Panc1 (cell line): Measurements from ENCODE around the gene ATP5ME. TPM values are rescaled to one million over a fixed set of nuclear protein-coding genes. Genes with fewer than 3 reads are reported as not detected.

Source experiments
- ATAC-seq: fragments of 200-7000 bp; cut with Tn5 transposase; 2 replicates; pipeline ENCODE4 v1.9.1; 2020; ENCODE audit warnings: mild to moderate bottlenecking, moderate library complexity
- BruUV-seq: library from RNA; stranded (reverse); fragments of 400-500 nt; replicated peaks from 2 replicates; lab custom pipeline; 2021; lab: Mats Ljungman, UMichigan
- CTCF ChIA-PET: fragments of 300-600 bp; sonication (Branson Sonifier 250); formaldehyde crosslinking; loops from one replicate; lab custom pipeline; 2022; ENCODE audit warnings: antibody characterized with exemption; lab: Charles Lee
- POLR2A ChIA-PET: fragments of 300-600 bp; sonication (Branson Sonifier 250); formaldehyde crosslinking; loops from one replicate; lab custom pipeline; 2022; ENCODE audit warnings: antibody characterized with exemption; lab: Charles Lee
- DNase-seq: peaks from one replicate; pipeline ENCODE4 v3.0.0-alpha.2; 2010; ENCODE audit warnings: low read depth, low spot score
- H3K27ac ChIP-seq: 2 replicates; pipeline ENCODE4 v1.5.1; 2011; ENCODE audit warnings: mild to moderate bottlenecking, low read length, inconsistent platforms
- H3K27me3 ChIP-seq: fragments of 200-500 bp; sonication (Bioruptor generic); 2 replicates; pipeline ENCODE4 v1.6.0; 2014; ENCODE audit warnings: low read length, inconsistent platforms; ENCODE audit not compliant: control insufficient read depth, insufficient read depth
- H3K36me3 ChIP-seq: fragments of 200-500 bp; sonication (Bioruptor generic); 2 replicates; pipeline ENCODE4 v1.5.1; 2014; ENCODE audit warnings: inconsistent platforms, mild to moderate bottlenecking, low read length, moderate library complexity; ENCODE audit not compliant: control insufficient read depth, insufficient read depth
- H3K4me1 ChIP-seq: 2 replicates; pipeline ENCODE4 v1.5.1; 2011; ENCODE audit warnings: inconsistent platforms, mild to moderate bottlenecking, low read length, moderate library complexity; ENCODE audit not compliant: control insufficient read depth, insufficient read depth
- H3K4me3 ChIP-seq, 2 experiments: 2 replicates each; pipeline ENCODE4 v1.5.1; 2011 to 2012; ENCODE audit warnings: low read depth in 2 of 2, low read length in 2 of 2, mild to moderate bottlenecking in 2 of 2, inconsistent platforms in 1 of 2, moderate library complexity in 1 of 2
- H3K9me3 ChIP-seq: fragments of 200-500 bp; sonication (Bioruptor generic); 2 replicates; pipeline ENCODE4 v1.5.1; 2014; ENCODE audit warnings: low read depth, mild to moderate bottlenecking, inconsistent platforms, low read length, moderate library complexity; ENCODE audit not compliant: control insufficient read depth, insufficient read depth
- CTCF ChIP-seq: fragments of 450-650 bp; IDR thresholded peaks from 2 replicates; pipeline ENCODE4 v1.5.1; 2017; ENCODE audit warnings: mild to moderate bottlenecking
- POLR2AphosphoS5 ChIP-seq: IDR thresholded peaks from 2 replicates; pipeline ENCODE4 v1.6.1; 2012; ENCODE audit warnings: mild to moderate bottlenecking, low read depth, low read length, moderate library complexity
- REST ChIP-seq, 2 experiments: IDR thresholded peaks; 2 replicates each; pipeline ENCODE4 v1.6.1; 2011 to 2012; ENCODE audit warnings: low read depth in 2 of 2, control low read depth in 1 of 2, low read length in 1 of 2, mild to moderate bottlenecking in 1 of 2, moderate library complexity in 1 of 2; ENCODE audit not compliant: insufficient read depth in 1 of 2
- SIN3A ChIP-seq: IDR thresholded peaks from 2 replicates; pipeline ENCODE4 v1.6.1; 2012; ENCODE audit warnings: low read depth, mild to moderate bottlenecking, low read length, moderate library complexity, borderline replicate concordance; ENCODE audit not compliant: insufficient read depth
- TCF7L2 ChIP-seq: IDR thresholded peaks from 2 replicates; pipeline ENCODE4 v1.6.1; 2011; ENCODE audit warnings: mild to moderate bottlenecking, low read depth, low read length, inconsistent platforms
- in situ Hi-C: cut with HindIII; loops from 2 replicates; pipeline ENCODE4 v1.10.0; 2016; ENCODE audit warnings: low sequenced_read_pairs, low pct_unique_long_range_greater_than_20kb
- intact Hi-C: fragments of 100-400 bp; cut with micrococcal nuclease; formaldehyde crosslinking; loops from one replicate; pipeline ENCODE4 v1.10.0; 2022; ENCODE audit not compliant: unreplicated experiment
- total RNA-seq: library from RNA; stranded (reverse); gene quantifications from one replicate; pipeline ENCODE4 v1.2.1, GENCODE V29; 2021; ENCODE audit not compliant: unreplicated experiment

The ATP5ME gene
- total RNA-seq, 1 experiment from 2014 or later, result 257 TPM

- DNase-seq (no peak), ATAC-seq (no peak)
- Histone ChIP-seq H3K27ac (no peak overlapping the region), H3K27me3 (no peaks in the 10 kb centered on the region), H3K9me3 (no peaks in the 10 kb centered on the region), H3K4me3 (no peak overlapping the region), H3K36me3 (peaks cover 4% of the 10 kb centered on the region; the same call in 1 of the 2 replicates), H3K4me1 (peaks cover 4% of the 10 kb centered on the region; the same call in 1 of the 2 replicates)
- intact Hi-C loops (no loop called here), in situ Hi-C loops (no loop called here)
- CTCF ChIA-PET, result interaction anchor here (0.8 kb wide), 1 partner anchor 25 kb away, joined by 4 read pairs; no protein-coding TSS in a partner anchor
- POLR2A ChIA-PET, result no interaction called here
- TF ChIP-seq TCF7L2 (no peak), POLR2AphosphoS5 (no peak), SIN3A (no peak), REST (IDR thresholded peaks at IDR 0.05; ENCODE audit: insufficient read depth in 1 of 2, low read depth in 2 of 2, low read length in 1 of 2) (no peak), CTCF (no peak)
- no TSS peak for BruUV-seq
Observed at GRCh38 chr4:709348-709747, 35.3 kb upstream of the ATP5ME start.

GRCh38 chr4:708631-708933 lies 34.5 kb upstream of the ATP5ME start:
- H3K36me3 ChIP-seq, result peaks cover 4% of the 10 kb centered on the region; the same call in 1 of the 2 replicates
- H3K9me3 ChIP-seq, result no peaks in the 10 kb centered on the region
- in situ Hi-C loops (no loop called here), intact Hi-C loops (no loop called here)
- BruUV-seq, result no TSS peak
- H3K27me3 ChIP-seq, result no peaks in the 10 kb centered on the region
- TF ChIP-seq CTCF (no peak), TCF7L2 (no peak), SIN3A (no peak), POLR2AphosphoS5 (no peak), REST (IDR thresholded peaks at IDR 0.05; ENCODE audit: insufficient read depth in 1 of 2, low read depth in 2 of 2, low read length in 1 of 2) (no peak)
- H3K4me3 ChIP-seq, result no peak overlapping the region
- POLR2A ChIA-PET, result no interaction called here
- peaks cover 4% of the 10 kb centered on the region; the same call in 1 of the 2 replicates for H3K4me1 ChIP-seq
- DNase-seq (no peak), ATAC-seq (no peak)
- CTCF ChIA-PET, result no interaction called here
- no peak overlapping the region for H3K27ac ChIP-seq
